Chondrocyte (in vitro differentiated cells): ENCODE data around the gene SYCP1. TPM values are rescaled to one million over a fixed set of nuclear protein-coding genes. Genes with fewer than 3 reads are reported as not detected.

Experiments used
- DNase-seq: peaks from one replicate; pipeline ENCODE4 v3.0.0; 2021; ENCODE audit warnings: mixed read lengths, low spot score
- H3K27ac Mint-ChIP-seq: one replicate; pipeline ENCODE4 v1.8.0; 2021; ENCODE audit warnings: mild to moderate bottlenecking, moderate library complexity, mixed read lengths; ENCODE audit not compliant: unreplicated experiment
- H3K27me3 Mint-ChIP-seq: 2 replicates; pipeline ENCODE4 v1.8.0; 2021; ENCODE audit warnings: low read depth, mixed read lengths
- H3K36me3 Mint-ChIP-seq: 2 replicates; pipeline ENCODE4 v1.8.0; 2021; ENCODE audit warnings: low read depth, mixed read lengths
- H3K4me1 Mint-ChIP-seq: 2 replicates; pipeline ENCODE4 v1.8.0; 2021; ENCODE audit warnings: low read depth, mild to moderate bottlenecking, mixed read lengths
- H3K4me3 Mint-ChIP-seq: one replicate; pipeline ENCODE4 v1.8.0; 2021; ENCODE audit warnings: mild to moderate bottlenecking, moderate library complexity, mixed read lengths; ENCODE audit not compliant: unreplicated experiment
- H3K9me3 Mint-ChIP-seq: 2 replicates; pipeline ENCODE4 v1.8.0; 2021; ENCODE audit warnings: low read depth, mixed read lengths
- total RNA-seq: library from RNA; stranded (reverse); gene quantifications from 3 replicates; pipeline ENCODE4 v1.2.1, GENCODE V29; 2021
- TF ChIP-seq, protein P1 (sequence below): fragments of 200-600 bp; sonication (generic); IDR thresholded peaks from 2 replicates; pipeline ENCODE4 v1.5.0; 2021; ENCODE audit warnings: antibody characterized with exemption, mild to moderate bottlenecking, moderate library complexity

Gene SYCP1
- total RNA-seq, 1 donor from 2014 or later = not detected

DNA sequence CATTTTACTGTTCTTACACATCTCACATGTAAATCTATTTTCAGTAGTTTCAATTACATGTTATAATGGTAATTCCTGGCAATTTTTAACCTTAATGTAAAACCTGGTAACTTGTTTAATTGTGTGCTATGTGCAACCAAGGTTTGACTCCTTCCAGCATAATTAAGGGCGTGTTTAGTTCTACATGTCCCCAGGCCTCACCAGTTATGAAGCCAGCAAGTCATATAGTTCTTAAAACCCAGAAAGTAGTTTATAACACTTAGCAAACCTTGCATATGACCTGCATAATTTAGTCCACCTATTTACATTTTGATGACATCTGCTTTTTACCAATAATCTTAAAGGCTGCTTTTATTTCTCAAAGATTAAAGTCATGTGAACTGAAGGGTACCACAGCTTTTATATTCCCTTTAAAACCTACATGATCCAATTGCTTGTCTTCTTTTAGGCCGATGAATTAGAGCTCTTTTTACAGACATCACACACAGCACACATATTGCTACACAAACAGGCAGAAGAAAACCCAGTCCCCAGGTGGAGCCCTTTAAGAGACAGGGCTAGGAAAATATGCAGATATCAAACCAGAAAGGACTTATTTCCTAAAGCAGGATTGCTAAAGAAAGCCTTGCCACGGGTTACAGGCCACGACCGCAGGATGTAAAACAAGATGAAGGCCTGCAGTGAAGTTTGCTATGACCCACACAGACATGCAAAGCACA, 23.2 kb upstream of the SYCP1 start:
- no peaks in the 10 kb centered on the region for H3K36me3 Mint-ChIP-seq
- H3K4me1 Mint-ChIP-seq = no peaks in the 10 kb centered on the region
- no peaks in the 10 kb centered on the region for H3K9me3 Mint-ChIP-seq
- TF ChIP-seq, protein P1, sequence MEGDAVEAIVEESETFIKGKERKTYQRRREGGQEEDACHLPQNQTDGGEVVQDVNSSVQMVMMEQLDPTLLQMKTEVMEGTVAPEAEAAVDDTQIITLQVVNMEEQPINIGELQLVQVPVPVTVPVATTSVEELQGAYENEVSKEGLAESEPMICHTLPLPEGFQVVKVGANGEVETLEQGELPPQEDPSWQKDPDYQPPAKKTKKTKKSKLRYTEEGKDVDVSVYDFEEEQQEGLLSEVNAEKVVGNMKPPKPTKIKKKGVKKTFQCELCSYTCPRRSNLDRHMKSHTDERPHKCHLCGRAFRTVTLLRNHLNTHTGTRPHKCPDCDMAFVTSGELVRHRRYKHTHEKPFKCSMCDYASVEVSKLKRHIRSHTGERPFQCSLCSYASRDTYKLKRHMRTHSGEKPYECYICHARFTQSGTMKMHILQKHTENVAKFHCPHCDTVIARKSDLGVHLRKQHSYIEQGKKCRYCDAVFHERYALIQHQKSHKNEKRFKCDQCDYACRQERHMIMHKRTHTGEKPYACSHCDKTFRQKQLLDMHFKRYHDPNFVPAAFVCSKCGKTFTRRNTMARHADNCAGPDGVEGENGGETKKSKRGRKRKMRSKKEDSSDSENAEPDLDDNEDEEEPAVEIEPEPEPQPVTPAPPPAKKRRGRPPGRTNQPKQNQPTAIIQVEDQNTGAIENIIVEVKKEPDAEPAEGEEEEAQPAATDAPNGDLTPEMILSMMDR = no peak
- DNase-seq = no peak
- no peak overlapping the region for H3K27ac Mint-ChIP-seq
- no peak overlapping the region for H3K4me3 Mint-ChIP-seq
- H3K27me3 Mint-ChIP-seq = peaks cover 24% of the 10 kb centered on the region

- H3K4me1 Mint-ChIP-seq = no peaks in the 10 kb centered on the region
- H3K27me3 Mint-ChIP-seq = peaks cover 30% of the 10 kb centered on the region
- no peak overlapping the region for H3K27ac Mint-ChIP-seq
- no peak for DNase-seq
- H3K4me3 Mint-ChIP-seq = no peak overlapping the region
- H3K36me3 Mint-ChIP-seq = no peaks in the 10 kb centered on the region
- TF ChIP-seq, protein P1 = no peak
- H3K9me3 Mint-ChIP-seq = no peaks in the 10 kb centered on the region
These were observed 22.6 kb upstream of the SYCP1 start for GRCh38 chr1:114832057-114832456.

DNA sequence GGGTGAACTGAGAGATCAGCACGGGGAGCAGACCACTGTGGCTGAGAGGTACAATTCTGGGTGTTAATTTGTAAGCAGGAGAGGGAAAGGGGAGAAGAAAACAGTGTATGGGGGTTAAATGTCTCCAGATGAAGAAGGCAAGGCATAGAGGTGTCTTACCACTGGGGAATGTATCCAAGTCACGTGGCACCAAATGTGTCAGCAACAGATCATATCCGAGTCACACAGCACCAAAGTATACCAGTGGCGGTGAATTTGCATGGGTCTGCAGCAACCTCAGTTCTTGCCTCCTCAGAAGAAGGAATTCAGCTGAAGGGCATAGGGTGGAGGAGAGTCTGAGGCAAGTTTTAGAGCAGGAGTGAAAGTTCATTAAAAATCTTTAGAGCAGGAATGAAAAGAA, 21.2 kb upstream of the SYCP1 start:
- Mint-ChIP-seq H3K4me3 (no peak overlapping the region), H3K9me3 (no peaks in the 10 kb centered on the region), H3K27me3 (peaks cover 43% of the 10 kb centered on the region), H3K36me3 (no peaks in the 10 kb centered on the region), H3K4me1 (no peaks in the 10 kb centered on the region), H3K27ac (no peak overlapping the region)
- TF ChIP-seq, protein P1 = no peak
- no peak for DNase-seq

GRCh38 chr1:114844270-114844669, 10.4 kb upstream of the SYCP1 start:
- no peaks in the 10 kb centered on the region for H3K36me3 Mint-ChIP-seq
- no peaks in the 10 kb centered on the region for H3K4me1 Mint-ChIP-seq
- H3K27ac Mint-ChIP-seq = no peak overlapping the region
- H3K9me3 Mint-ChIP-seq = no peaks in the 10 kb centered on the region
- TF ChIP-seq, protein P1 = no peak
- no peak for DNase-seq
- H3K27me3 Mint-ChIP-seq = peaks cover 54% of the 10 kb centered on the region
- no peak overlapping the region for H3K4me3 Mint-ChIP-seq

GRCh38 chr1:114853584-114853983, 1.1 kb upstream of the SYCP1 start:
- H3K27ac Mint-ChIP-seq = no peak overlapping the region
- H3K4me1 Mint-ChIP-seq = no peaks in the 10 kb centered on the region
- TF ChIP-seq, protein P1 = no peak
- H3K9me3 Mint-ChIP-seq = no peaks in the 10 kb centered on the region
- H3K27me3 Mint-ChIP-seq = peaks cover 34% of the 10 kb centered on the region
- H3K4me3 Mint-ChIP-seq = no peak overlapping the region
- DNase-seq = no peak
- H3K36me3 Mint-ChIP-seq = no peaks in the 10 kb centered on the region
